OCI-LY3 (cell line): ENCODE measurements around the gene METTL13.

ENCODE experiments used
- H2AFZ ChIP-seq: fragments of 200-600, 300-600 bp; shearing (Covaris generic); 2 replicates; pipeline ENCODE4 v1.6.0; 2014; ENCODE audit warnings: antibody characterized with exemption, low read depth, low read length
- H3K27ac ChIP-seq: fragments of 200-600, 300-600 bp; sonication (generic); 2 replicates; pipeline ENCODE4 v1.5.1; 2014; ENCODE audit warnings: mild to moderate bottlenecking, low read length, moderate library complexity, mixed read lengths
- H3K27me3 ChIP-seq: fragments of 200-600, 300-600 bp; sonication (generic); 2 replicates; pipeline ENCODE4 v1.6.1; 2014; ENCODE audit warnings: low read depth, low read length, mixed read lengths
- H3K36me3 ChIP-seq: fragments of 200-600, 300-600 bp; sonication (generic); replicated peaks from 2 replicates; pipeline ENCODE3; 2014; ENCODE audit warnings: low read depth, low read length, mixed read lengths
- H3K4me1 ChIP-seq: fragments of 300-600, 200-600 bp; sonication (generic); 2 replicates; pipeline ENCODE4 v1.6.1; 2014; ENCODE audit warnings: low read length, mixed read lengths
- H3K4me2 ChIP-seq: fragments of 200-600, 300-600 bp; sonication (generic); 2 replicates; pipeline ENCODE4 v1.6.1; 2014; ENCODE audit warnings: low read length, mixed read lengths
- H3K4me3 ChIP-seq: fragments of 300-600, 200-600 bp; sonication (generic); 2 replicates; pipeline ENCODE4 v1.5.1; 2014; ENCODE audit warnings: antibody characterized with exemption, mild to moderate bottlenecking, low read length, moderate library complexity
- H3K79me2 ChIP-seq: fragments of 300-600, 200-600 bp; shearing (Covaris generic); 2 replicates; pipeline ENCODE4 v1.6.1; 2014; ENCODE audit warnings: mild to moderate bottlenecking, low read length, mixed read lengths
- H3K9ac ChIP-seq: fragments of 300-600, 200-600 bp; shearing (Covaris generic); 2 replicates; pipeline ENCODE4 v1.6.0; 2014; ENCODE audit warnings: mild to moderate bottlenecking, low read length, moderate library complexity
- H3K9me3 ChIP-seq: fragments of 200-600, 300-600 bp; shearing (Covaris generic); 2 replicates; pipeline ENCODE4 v1.6.1; 2014; ENCODE audit warnings: low read length, mixed read lengths; ENCODE audit not compliant: insufficient read depth
- H4K20me1 ChIP-seq: fragments of 200-600, 300-600 bp; sonication (generic); 2 replicates; pipeline ENCODE4 v1.6.1; 2016; ENCODE audit warnings: low read length, mixed read lengths; ENCODE audit not compliant: insufficient read depth
- CTCF ChIP-seq: fragments of 200-600, 300-600 bp; sonication (generic); IDR thresholded peaks from 2 replicates; pipeline ENCODE4 v1.5.1; 2014; ENCODE audit warnings: antibody characterized with exemption, low read length, low read depth
- EZH2phosphoT487 ChIP-seq: fragments of 200-600 bp; shearing (Covaris generic); IDR thresholded peaks from 2 replicates; pipeline ENCODE4 v1.6.1; 2018; ENCODE audit warnings: antibody characterized with exemption, mixed run types, low read depth

Gene METTL13

GRCh38 chr1:171844381-171844780 is 62.9 kb downstream of the METTL13 start:
- H4K20me1 ChIP-seq: no peaks in the 10 kb centered on the region
- no peak overlapping the region for H3K27ac ChIP-seq
- H3K9me3 ChIP-seq: no peaks in the 10 kb centered on the region
- H3K4me1 ChIP-seq: 0 out of 2 replicates have a peak, but pooled peaks cover 8% of the 10 kb centered on the region
- H3K4me2 ChIP-seq: no peak overlapping the region
- no peak overlapping the region for H3K4me3 ChIP-seq
- TF ChIP-seq EZH2phosphoT487: no peak
- TF ChIP-seq CTCF: no peak
- H3K9ac ChIP-seq: no peak overlapping the region
- peaks cover 7% of the 10 kb centered on the region; the same call in 1 of the 2 replicates for H3K27me3 ChIP-seq
- no peaks in the 10 kb centered on the region for H3K79me2 ChIP-seq
- no peaks in the 10 kb centered on the region for H3K36me3 ChIP-seq
- no peak overlapping the region for H2AFZ ChIP-seq

GRCh38 chr1:171845998-171846397 is 64.5 kb downstream of the METTL13 start:
- H3K27me3 ChIP-seq: peaks cover 7% of the 10 kb centered on the region; the same call in 1 of the 2 replicates
- no peaks in the 10 kb centered on the region for H3K36me3 ChIP-seq
- H2AFZ ChIP-seq: no peak overlapping the region
- H3K9ac ChIP-seq: no peak overlapping the region
- H3K79me2 ChIP-seq: no peaks in the 10 kb centered on the region
- no peaks in the 10 kb centered on the region for H3K9me3 ChIP-seq
- no peak overlapping the region for H3K27ac ChIP-seq
- 0 out of 2 replicates have a peak, but pooled peaks cover 8% of the 10 kb centered on the region for H3K4me1 ChIP-seq
- H3K4me2 ChIP-seq: no peak overlapping the region
- TF ChIP-seq CTCF (no peak), EZH2phosphoT487 (no peak)
- no peaks in the 10 kb centered on the region for H4K20me1 ChIP-seq
- no peak overlapping the region for H3K4me3 ChIP-seq
